ENCODE measurements around the gene KIF27. TPM values are rescaled to one million over a fixed set of nuclear protein-coding genes. Genes with fewer than 3 reads are reported as not detected.
"Not testable (repeated sequence)": the region's sequence is repeated elsewhere in the genome, so short reads cannot be mapped to it uniquely, and the experiment has no call there.

Gene KIF27
- total RNA-seq, 1 experiment from 2014 or later: 0.69 TPM

DNA sequence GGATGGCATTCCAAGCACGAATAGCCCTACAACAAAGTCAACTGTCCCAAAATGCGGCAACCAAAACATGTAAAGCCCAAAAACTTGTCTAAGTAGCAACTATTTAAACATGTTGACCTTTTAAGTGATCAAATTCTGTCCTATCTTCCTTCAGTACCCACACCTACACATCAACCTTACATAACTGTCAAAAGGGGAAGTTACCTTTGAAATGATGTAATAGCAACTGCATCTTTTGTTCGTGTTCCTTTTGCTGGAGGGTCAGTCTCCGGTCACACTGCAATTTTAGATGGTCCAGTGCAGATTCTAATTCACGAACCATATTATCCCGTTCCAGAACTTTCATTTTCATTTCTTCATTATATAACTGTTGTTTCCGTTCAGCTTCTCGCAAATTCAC, 71.3 kb downstream of the KIF27 start:
- DNase-seq, H3K9me3 ChIP-seq, H3K4me3 ChIP-seq, H3K27me3 ChIP-seq, H3K36me3 ChIP-seq: not testable (repeated sequence)

DNA sequence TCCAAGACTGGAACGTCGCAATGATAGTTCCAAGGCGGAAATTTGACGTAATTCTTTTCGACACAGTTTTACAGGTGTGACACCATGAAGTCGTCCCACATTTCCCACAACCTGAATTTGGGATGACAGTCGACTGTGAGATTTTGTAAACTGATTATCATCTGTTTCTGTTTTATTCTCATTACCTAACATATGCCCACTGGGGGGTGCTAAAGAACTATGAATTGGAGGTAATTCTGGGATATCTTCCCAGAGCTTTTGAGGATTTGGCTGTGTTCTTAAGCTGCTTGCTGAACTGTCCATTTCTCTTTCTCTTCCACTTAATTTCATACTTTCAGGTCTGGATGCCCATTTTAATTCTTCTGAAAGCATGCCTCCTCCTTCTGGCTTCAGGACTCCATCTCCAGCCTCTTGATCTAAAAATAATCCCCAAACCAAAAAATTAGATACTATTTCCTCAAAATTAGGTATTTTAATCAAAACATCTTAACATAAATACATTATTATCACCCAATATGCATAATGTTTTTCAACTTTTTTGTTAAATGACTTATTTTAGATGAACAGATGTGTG, 84.1 kb downstream of the KIF27 start:
- H3K36me3 ChIP-seq, DNase-seq, H3K27me3 ChIP-seq, H3K4me3 ChIP-seq, H3K9me3 ChIP-seq: not testable (repeated sequence)

DNA sequence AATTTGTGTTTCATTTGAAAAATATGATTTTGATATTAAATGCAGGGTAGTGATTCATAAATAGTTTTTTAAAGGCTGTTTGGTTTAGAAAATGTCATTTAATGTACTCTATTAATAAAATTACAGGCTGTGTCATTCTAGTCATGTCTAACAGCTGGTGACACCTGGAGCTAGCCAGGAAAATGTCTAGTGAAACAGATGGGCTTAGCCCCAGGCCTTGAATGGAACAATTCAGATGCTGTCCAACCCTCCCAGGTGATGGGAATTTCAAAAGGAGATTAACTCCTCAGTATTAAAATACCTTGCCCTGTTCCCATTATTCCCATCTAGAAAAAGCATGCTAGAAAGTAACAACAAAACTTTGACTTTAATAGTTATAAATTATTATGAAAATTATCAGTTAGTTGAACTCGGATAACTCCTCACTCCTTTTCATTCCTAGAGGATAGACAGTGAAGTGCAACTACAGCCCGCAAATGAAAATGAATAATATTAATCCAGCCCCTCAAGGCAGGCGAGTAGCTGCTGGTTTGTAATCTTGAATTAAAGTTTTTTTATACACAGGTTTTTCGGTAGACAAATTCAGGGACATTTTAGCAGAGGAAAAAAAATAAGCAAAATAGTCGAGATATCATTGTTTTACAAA, 90.7 kb downstream of the KIF27 start:
- H3K36me3 ChIP-seq, H3K4me3 ChIP-seq, H3K9me3 ChIP-seq, DNase-seq, H3K27me3 ChIP-seq: not testable (repeated sequence)

DNA sequence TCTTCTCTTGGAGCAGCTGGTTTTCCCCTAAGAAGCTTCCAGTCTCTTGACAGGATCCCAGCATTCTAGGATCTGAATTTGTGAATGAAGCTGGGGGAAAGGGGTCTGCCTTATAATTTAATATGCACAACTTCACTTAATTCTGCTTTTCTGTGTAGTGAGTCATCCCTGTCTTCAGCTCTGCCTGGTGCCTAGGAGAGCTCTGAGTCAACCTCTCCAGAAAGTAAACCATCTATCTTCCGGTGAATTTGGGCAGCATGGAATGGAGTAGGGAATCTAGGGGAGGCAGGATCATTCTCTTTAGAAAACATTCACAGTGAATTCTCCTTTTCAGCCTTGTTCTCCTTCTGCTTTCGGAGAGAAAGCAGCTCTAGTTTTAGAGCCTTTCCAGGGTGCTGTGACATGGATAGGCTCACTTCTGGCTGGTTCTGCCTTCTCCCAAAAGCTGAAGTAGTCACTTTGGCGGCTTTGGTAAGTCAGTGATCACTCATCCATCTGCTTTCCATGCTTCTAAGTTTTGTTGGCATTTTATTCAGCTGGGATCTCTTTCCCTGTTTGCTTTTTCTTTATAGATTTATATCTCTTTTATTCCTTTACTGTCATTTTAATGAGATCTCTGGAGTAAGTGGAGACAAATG, 96.1 kb downstream of the KIF27 start:
- not testable (repeated sequence) for H3K9me3 ChIP-seq, H3K27me3 ChIP-seq, H3K4me3 ChIP-seq, H3K36me3 ChIP-seq
- DNase-seq: peak; percentile 26

DNA sequence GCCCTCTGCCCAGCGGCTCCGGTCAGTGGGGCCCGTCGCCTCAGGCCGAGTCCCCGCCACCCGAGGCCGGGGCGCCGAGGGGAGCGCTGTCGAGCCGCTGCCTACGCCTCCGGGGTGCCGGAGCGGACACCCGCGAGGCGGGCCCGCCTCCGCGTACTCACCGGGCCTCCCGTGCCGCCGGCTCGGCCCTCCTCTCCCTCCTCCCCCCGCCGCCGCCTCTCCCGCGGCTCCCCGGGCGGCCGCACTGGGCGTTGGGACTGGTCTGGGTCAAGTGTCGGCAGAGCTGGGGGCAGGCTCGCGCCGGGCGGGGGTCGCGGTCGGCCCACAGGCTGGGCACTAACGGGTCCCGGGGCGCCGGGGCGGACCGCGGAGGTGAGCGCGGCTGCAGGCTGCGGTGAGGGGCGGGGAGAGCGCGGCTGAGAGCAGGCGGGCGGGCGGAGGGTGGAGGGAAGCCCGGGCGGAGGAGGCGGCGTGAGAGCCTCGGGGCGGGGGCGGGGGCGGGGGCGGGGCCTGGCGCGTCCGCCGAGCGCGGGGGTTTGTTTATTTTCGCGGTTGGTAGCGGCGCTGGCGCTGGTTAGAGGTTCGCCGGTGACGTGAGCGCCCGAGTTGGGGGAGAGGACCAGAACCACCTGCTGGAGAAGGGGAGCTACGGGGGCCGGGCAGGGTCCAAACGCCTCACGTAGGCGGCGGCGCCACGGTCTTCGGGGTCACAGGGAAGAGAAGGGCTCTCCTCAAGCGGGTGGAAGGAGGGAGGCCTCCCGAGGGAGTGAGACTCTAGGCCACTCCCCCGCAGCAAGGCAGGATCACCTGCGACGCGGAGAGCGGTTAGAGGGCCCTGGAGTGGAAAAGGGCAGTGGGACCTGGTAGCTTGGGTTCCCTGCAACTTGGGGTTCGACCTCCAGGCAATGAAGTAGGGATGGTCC, 103.6 kb downstream of the KIF27 start, which contains the start of gene GKAP1:
Gene GKAP1, minus strand, starts transcription at position 414 of the 923 bp plus-strand sequence. CDS start 11,252 bp downstream, outside the sequence.
- H3K4me3 ChIP-seq: peak within 1 kb of the TSS; percentile 53
- DNase-seq: peak; percentile 72
- not testable (repeated sequence) for H3K36me3 ChIP-seq, H3K9me3 ChIP-seq, H3K27me3 ChIP-seq

DNA sequence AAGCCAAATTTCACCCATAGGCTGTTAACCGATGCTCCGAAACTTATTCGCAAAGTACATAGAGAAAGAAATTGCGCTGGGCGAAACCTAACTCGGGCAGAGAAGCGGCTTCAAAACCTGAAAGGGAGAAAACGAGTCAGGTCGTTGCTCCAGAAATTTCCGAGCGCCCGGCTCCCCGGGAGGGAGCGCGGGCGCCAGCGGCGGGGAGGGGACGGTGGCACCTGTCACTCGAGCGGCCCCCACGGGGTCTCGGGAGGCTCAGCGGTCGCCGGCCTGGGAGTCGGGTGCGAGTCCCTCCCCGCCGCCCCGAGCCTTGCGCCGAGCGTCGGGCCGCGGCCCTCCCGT, 104.2 kb downstream of the KIF27 start:
- DNase-seq, H3K36me3 ChIP-seq, H3K9me3 ChIP-seq, H3K27me3 ChIP-seq: not testable (repeated sequence)
- peak overlapping the region; percentile 53 for H3K4me3 ChIP-seq

DNA sequence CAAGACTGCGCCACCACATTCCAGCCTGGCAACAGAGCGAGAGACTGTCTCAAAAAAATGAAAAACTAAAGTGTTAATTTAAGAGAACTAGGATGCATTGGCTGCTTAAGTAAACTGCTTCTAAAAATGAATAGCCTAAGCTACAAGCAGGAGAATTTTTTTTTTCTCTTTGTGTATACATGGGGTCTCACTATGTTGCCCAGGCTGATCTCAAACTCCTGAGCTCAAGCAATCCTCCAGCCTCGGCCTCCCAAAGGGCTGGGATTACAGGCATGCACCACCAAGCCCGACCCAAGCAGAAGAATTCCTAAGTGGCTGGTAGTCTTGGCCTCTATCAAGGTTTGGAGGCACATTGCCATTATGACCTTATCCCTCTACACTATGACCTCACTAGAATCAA, 106.1 kb downstream of the KIF27 start:
- H3K36me3 ChIP-seq, H3K9me3 ChIP-seq, H3K27me3 ChIP-seq, DNase-seq, H3K4me3 ChIP-seq: not testable (repeated sequence)

DNA sequence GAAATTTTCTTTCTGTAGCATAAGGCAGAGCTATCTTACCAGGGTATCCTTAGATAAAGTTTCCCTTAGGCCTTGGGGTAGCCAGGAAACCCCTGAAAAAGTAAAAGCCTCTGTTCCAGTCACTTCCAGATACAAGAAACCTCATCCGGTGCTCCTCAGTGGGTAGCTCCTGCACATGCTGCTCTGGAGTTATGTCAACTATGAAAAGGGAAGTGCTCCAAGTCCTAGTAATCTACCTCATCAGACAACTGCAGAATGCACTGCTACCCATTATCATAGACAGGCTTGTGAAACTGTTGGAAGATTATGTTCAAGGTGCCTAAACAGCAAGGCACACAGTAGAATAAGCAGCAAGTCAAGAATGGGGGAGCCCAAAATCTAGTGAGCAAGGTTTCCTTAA, 112.0 kb downstream of the KIF27 start:
- H3K4me3 ChIP-seq, DNase-seq, H3K9me3 ChIP-seq, H3K36me3 ChIP-seq, H3K27me3 ChIP-seq: not testable (repeated sequence)

DNA sequence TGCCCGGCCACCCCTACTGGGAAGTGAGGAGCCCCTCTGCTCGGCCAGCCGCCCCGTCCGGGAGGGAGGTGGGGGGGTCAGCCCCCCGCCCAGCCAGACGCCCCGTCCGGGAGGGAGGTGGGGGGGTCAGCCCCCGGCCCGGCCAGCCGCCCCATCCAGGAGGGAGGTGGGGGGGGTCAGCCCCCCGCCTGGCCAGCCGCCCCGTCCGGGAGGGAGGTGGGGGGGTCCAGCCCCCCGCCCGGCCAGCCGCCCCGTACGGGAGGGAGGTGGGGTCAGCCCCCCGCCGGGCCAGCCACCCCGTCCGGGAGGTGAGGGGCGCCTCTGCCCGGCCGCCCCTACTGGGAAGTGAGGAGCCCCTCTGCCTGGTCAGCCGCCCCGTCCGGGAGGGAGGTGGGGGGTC, 116.8 kb downstream of the KIF27 start:
- H3K4me3 ChIP-seq, H3K27me3 ChIP-seq, DNase-seq, H3K9me3 ChIP-seq, H3K36me3 ChIP-seq: not testable (repeated sequence)

DNA sequence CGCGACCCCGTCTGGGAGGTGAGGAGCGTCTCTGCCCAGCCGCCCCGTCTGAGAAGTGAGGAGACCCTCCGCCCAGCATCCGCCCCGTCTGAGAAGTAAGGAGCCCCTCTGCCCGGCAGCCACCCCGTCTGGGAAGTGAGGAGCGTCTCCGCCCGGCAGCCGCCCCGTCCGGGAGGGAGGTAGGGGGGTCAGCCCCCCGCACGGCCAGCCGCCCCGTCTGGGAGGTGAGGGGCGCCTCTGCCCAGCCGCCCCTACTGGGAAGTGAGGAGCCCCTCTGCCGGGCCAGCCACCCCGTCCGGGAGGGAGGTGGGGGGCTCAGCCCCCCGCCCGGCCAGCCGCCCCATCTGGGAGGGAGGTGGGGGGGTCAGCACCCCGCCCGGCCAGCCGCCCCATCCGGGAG, 117.3 kb downstream of the KIF27 start:
- not testable (repeated sequence) for H3K9me3 ChIP-seq, DNase-seq, H3K36me3 ChIP-seq, H3K27me3 ChIP-seq, H3K4me3 ChIP-seq

DNA sequence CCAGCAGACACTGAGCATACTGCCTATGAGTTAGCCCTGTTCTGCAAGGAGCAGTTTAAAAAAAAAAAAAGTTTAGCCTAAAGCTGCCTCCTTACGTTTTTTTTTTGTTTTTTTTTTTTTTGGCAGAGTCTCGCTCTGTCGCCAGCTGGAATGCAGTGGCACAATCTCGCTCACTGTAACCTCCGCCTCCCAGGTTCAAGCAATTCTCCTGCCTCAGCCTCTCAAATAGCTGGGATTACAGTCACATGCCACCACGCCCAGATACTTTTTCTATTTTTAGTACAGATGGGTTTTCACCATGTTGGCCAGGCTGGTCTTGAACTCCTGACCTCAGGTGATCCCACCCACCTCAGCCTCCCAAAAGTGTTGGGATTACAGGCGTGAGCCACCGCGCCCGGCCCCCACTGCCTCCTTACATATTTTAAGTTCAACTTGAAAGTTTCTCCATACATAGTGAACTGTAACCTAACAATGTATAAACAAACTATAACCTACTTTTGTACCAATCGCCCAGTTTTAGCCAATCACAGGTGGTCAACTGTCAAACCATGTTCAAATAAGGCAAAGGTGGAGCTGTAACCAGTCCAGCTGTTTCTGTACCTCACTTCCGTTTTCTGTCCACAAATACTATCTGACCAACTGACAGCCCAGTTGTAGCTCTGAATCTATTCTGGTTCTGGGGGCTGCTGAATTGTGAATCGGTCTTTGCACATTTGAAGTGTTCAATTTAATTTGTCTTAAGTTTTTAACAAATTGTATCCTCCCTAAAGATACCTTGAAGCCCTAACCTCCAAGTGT, 120.8 kb downstream of the KIF27 start:
- no peak for DNase-seq
- H3K9me3 ChIP-seq: no peaks in the 10 kb centered on the region
- no peaks in the 10 kb centered on the region for H3K36me3 ChIP-seq
- no peaks in the 10 kb centered on the region for H3K27me3 ChIP-seq
- no peak overlapping the region for H3K4me3 ChIP-seq

DNA sequence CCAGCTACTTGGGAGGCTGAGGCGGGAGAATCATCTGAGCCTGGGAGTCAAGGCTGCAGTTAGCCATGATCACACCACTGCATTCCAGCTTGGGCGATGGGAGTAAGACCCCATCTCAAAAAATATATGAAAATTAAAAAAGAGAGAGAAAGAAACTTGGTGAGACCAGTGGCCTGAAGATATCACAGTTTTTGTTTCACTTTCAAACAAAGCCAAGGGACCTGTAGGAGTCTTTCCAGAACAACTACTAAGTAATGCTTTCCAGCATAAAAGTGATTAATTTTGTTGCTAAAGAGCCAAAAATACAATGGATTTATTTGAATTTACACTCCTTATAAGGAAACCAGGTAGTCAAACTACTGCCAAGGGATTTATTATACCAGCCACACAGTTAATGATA, 127.2 kb downstream of the KIF27 start:
- Histone ChIP-seq H3K9me3 (no peaks in the 10 kb centered on the region), H3K4me3 (no peak overlapping the region), H3K27me3 (no peaks in the 10 kb centered on the region), H3K36me3 (no peaks in the 10 kb centered on the region)
- DNase-seq: no peak

DNA sequence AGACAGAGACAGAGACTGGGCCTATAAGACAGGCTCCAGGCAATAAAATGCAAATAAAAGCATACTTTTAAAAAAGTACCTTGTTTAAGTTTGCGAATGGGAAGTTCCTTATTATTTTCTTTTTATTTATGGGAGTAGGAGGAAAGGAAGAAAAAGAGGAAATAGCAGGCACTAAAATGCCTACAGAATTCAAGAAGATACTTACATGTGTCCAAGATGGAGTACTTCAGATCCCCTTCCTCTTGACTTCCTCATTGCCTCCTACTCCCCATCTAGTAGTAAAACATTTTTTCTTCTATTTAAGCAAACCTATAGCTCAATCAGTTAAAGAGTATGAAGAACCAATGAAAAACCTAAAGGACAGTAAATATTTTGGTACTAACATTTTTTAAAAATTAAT, 128.5 kb downstream of the KIF27 start:
- no peaks in the 10 kb centered on the region for H3K36me3 ChIP-seq
- no peaks in the 10 kb centered on the region for H3K9me3 ChIP-seq
- DNase-seq: no peak
- no peaks in the 10 kb centered on the region for H3K27me3 ChIP-seq
- H3K4me3 ChIP-seq: no peak overlapping the region

Data from MG63 (cell line).